Measurements from ENCODE around the gene FAM43B. TPM values are rescaled to one million over a fixed set of nuclear protein-coding genes. Genes with fewer than 3 reads are reported as not detected.

Gene FAM43B
- total and polyA plus RNA-seq, 2 experiments from 2014 or later = 0.66 to 3.0 TPM

DNA sequence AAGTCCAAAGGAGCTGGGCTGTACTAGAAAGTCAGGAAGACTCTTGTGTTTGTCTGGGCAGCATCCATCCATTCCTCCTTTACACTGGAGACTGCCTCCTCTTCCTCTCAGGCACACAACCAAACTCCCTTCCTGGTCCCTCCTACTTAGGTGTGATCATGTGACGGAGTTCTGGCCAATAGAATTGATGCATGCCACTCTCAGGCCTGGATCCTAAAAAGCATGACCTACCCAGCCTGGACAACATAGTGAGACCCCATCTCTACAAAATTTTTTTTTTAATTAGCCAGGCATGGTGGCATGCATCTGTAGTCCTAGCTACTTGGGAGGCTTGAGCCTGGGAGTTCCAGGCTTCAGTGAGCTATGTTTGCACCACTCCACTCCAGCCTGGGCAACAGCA, 8.6 kb downstream of the FAM43B start:
- Histone ChIP-seq H3K27me3 (ENCODE audit: insufficient read depth) (peaks cover 9% of the 10 kb centered on the region; the same call in 1 of the 2 replicates), H3K79me2 (replicated peaks; ENCODE audit: insufficient read depth) (no peaks in the 10 kb centered on the region), H3K36me3 (ENCODE audit: insufficient read depth) (no peaks in the 10 kb centered on the region), H3K9me2 (ENCODE audit: insufficient read depth) (no peaks in the 10 kb centered on the region), H3F3A (replicated peaks; ENCODE audit: low read depth) (no peaks in the 10 kb centered on the region), H4K20me1 (replicated peaks; ENCODE audit: insufficient read depth) (no peaks in the 10 kb centered on the region), H3K4me1 (ENCODE audit: insufficient read depth) (no peaks in the 10 kb centered on the region), H3K4me2 (no peak overlapping the region), H3K4me3 (no peak overlapping the region), H3K27ac (ENCODE audit: low read depth) (no peak overlapping the region), H2AFZ (no peak overlapping the region)
- DNase-seq (ENCODE audit: low spot score) = no peak
- ATAC-seq = no peak
- no peaks in the 10 kb centered on the region for H3K36me3 Mint-ChIP-seq (ENCODE audit: low read depth)
- no peak overlapping the region for H3K27ac Mint-ChIP-seq
- TF ChIP-seq EZH2 (IDR thresholded peaks at IDR 0.05; ENCODE audit: low read depth, unreplicated experiment) (no peak), REST (IDR thresholded peaks at IDR 0.05; ENCODE audit: unreplicated experiment) (no peak), EZH2phosphoT487 (IDR thresholded peaks at IDR 0.05; ENCODE audit: unreplicated experiment) (no peak), ZNF114 (CRISPR knock-in tag; IDR thresholded peaks at IDR 0.05) (no peak)
- no peaks in the 10 kb centered on the region for H3K4me1 Mint-ChIP-seq
- H3K9me3 Mint-ChIP-seq = no peaks in the 10 kb centered on the region
- no peak overlapping the region for H3K4me3 Mint-ChIP-seq
- peaks cover 10% of the 10 kb centered on the region for H3K27me3 Mint-ChIP-seq (ENCODE audit: insufficient read depth, low read depth, poor library complexity)

- Histone ChIP-seq H4K20me1 (replicated peaks; ENCODE audit: insufficient read depth) (no peaks in the 10 kb centered on the region), H3K4me3 (no peak overlapping the region), H3F3A (replicated peaks; ENCODE audit: low read depth) (no peaks in the 10 kb centered on the region), H3K79me2 (replicated peaks; ENCODE audit: insufficient read depth) (no peaks in the 10 kb centered on the region), H3K36me3 (ENCODE audit: insufficient read depth) (no peaks in the 10 kb centered on the region), H3K4me2 (no peak overlapping the region), H3K4me1 (ENCODE audit: insufficient read depth) (no peaks in the 10 kb centered on the region), H2AFZ (no peak overlapping the region), H3K27me3 (ENCODE audit: insufficient read depth) (no peaks in the 10 kb centered on the region), H3K9me2 (ENCODE audit: insufficient read depth) (no peaks in the 10 kb centered on the region), H3K27ac (ENCODE audit: low read depth) (no peak overlapping the region)
- Mint-ChIP-seq H3K4me1 (no peaks in the 10 kb centered on the region), H3K27ac (no peak overlapping the region), H3K27me3 (ENCODE audit: insufficient read depth, low read depth, poor library complexity) (peaks cover 10% of the 10 kb centered on the region), H3K36me3 (ENCODE audit: low read depth) (no peaks in the 10 kb centered on the region), H3K4me3 (no peak overlapping the region), H3K9me3 (no peaks in the 10 kb centered on the region)
- DNase-seq (ENCODE audit: low spot score) = no peak
- no peak for ATAC-seq
- TF ChIP-seq REST (IDR thresholded peaks at IDR 0.05; ENCODE audit: unreplicated experiment) (no peak), ZNF462 (CRISPR knock-in tag; IDR thresholded peaks at IDR 0.05) (no peak), STAT1 (IDR thresholded peaks at IDR 0.05; ENCODE audit: unreplicated experiment) (no peak), NANOG (IDR thresholded peaks at IDR 0.05; ENCODE audit: borderline replicate concordance) (no peak), JUNB (IDR thresholded peaks at IDR 0.05; ENCODE audit: unreplicated experiment) (no peak), CREB1 (CRISPR knock-in tag; IDR thresholded peaks at IDR 0.05; ENCODE audit: low read depth) (no peak)
Measured at GRCh38 chr1:20565234-20565633, 12.9 kb downstream of the FAM43B start.
